ENCODE results near the gene OTOP2. TPM values are rescaled to one million over a fixed set of nuclear protein-coding genes. Genes with fewer than 3 reads are reported as not detected.
A peak's percentile ranks its signal among the peaks of the same experiment; 100 is the strongest.

Gene OTOP2
- total and polyA plus RNA-seq, 2 of the 4 experiments (the other 2 are of a cell fraction): not detected

GRCh38 chr17:74875977-74876593 is 48.0 kb upstream of the OTOP2 start:
- TF ChIP-seq BHLHE40 (IDR thresholded peaks at IDR 0.05; ENCODE audit: low read depth, low read length) (no peak), RAD21 (IDR thresholded peaks at IDR 0.05; ENCODE audit: low read length) (no peak), SMC3 (IDR thresholded peaks at IDR 0.05; ENCODE audit: low read depth, low read length) (no peak)
- Histone ChIP-seq H3K79me1 (ENCODE audit: low read depth in 1 of 2, low read length in 2 of 2) (peaks cover 15 to 24% of the 10 kb centered on the region in 2 experiments; a peak in 3 of 4 replicates), H4K20me1 (ENCODE audit: insufficient read depth, low read length) (no peaks in the 10 kb centered on the region), H3K18ac (ENCODE audit: low read depth, low read length) (no peak overlapping the region), H3K9me3 (ENCODE audit: control insufficient read depth, insufficient read depth, low read length) (no peaks in the 10 kb centered on the region), H3K9me1 (ENCODE audit: insufficient read depth, low read length) (peaks cover 14% of the 10 kb centered on the region), H2AFZ (replicated peaks; ENCODE audit: low read length, poor library complexity) (peak overlapping the region; percentile 5), H3K27me3 (ENCODE audit: control insufficient read depth, insufficient read depth, low read length) (peaks cover 24% of the 10 kb centered on the region), H2BK15ac (ENCODE audit: low read depth, low read length) (no peak overlapping the region), H3K4me1 (ENCODE audit: control insufficient read depth, insufficient read depth, low read length) (peaks cover 11% of the 10 kb centered on the region), H3K27ac (ENCODE audit: insufficient read depth, low read length) (no peak overlapping the region), H3K9ac (ENCODE audit: low read depth, low read length) (no peak overlapping the region), H3K23ac (ENCODE audit: low read depth, low read length) (no peak overlapping the region; the same call in 1 of the 2 replicates), H2AK9ac (replicated peaks; ENCODE audit: low read depth, low read length, poor library complexity) (no peak overlapping the region), H4K5ac (ENCODE audit: low read depth, low read length) (no peak overlapping the region), H3K4me3 (ENCODE audit: insufficient read depth, low read depth, low read length) (no peak overlapping the region), H2BK120ac (ENCODE audit: low read depth, low read length) (no peak overlapping the region), H2AK5ac (ENCODE audit: low read depth, low read length) (no peak overlapping the region), H2BK5ac (ENCODE audit: low read depth, low read length, poor library complexity, severe bottlenecking) (no peak overlapping the region), H2BK20ac (ENCODE audit: low read depth, low read length) (no peak overlapping the region), H3K4me2 (ENCODE audit: low read depth, low read length) (no peak overlapping the region), H3K36me3 (ENCODE audit: control insufficient read depth, insufficient read depth, low read length) (no peaks in the 10 kb centered on the region), H3K14ac (replicated peaks; ENCODE audit: low read depth, low read length) (no peak overlapping the region), H4K91ac (ENCODE audit: insufficient read depth, low read depth, low read length) (no peak overlapping the region), H4K8ac (ENCODE audit: low read depth in 2 of 2, low read length in 2 of 2) (no peak overlapping the region), H3K4ac (ENCODE audit: low read depth, low read length) (no peak overlapping the region), H3K56ac (ENCODE audit: extremely low read depth, insufficient read depth, low read length) (no peak overlapping the region)
- POLR2A ChIA-PET (ENCODE audit: unreplicated experiment): no interaction called here
- BruUV-seq (replicated peaks): no TSS peak
- ATAC-seq (ENCODE audit: low read depth) (no peak), DNase-seq (no peak)
- 30% methylated on average over 2 of the region's 6 CpGs; no CpG with 5 or more reads in 1 of the 2 experiments for WGBS, 2 experiments (ENCODE audit: extremely low coverage in 2 of 2, insufficient read length in 1 of 2)
- CTCF ChIA-PET: no interaction called here
- intact Hi-C loops (cut with micrococcal nuclease) (no loop called here), in situ Hi-C loops (cut with MboI; ENCODE audit: low sequenced_read_pairs) (no loop called here), dilution Hi-C loops (cut with HindIII; ENCODE audit: low sequenced_read_pairs, unreplicated experiment) (no loop called here)

Measured in IMR-90 (cell line).